CD4-positive, alpha-beta T cell treated with Interleukin-21 for 1 hour (primary cell): ENCODE measurements around the gene TWF2.

Source experiments
- DNase-seq: peaks from one replicate; pipeline ENCODE4 v3.0.0-alpha.2; 2020

Gene TWF2

DNA sequence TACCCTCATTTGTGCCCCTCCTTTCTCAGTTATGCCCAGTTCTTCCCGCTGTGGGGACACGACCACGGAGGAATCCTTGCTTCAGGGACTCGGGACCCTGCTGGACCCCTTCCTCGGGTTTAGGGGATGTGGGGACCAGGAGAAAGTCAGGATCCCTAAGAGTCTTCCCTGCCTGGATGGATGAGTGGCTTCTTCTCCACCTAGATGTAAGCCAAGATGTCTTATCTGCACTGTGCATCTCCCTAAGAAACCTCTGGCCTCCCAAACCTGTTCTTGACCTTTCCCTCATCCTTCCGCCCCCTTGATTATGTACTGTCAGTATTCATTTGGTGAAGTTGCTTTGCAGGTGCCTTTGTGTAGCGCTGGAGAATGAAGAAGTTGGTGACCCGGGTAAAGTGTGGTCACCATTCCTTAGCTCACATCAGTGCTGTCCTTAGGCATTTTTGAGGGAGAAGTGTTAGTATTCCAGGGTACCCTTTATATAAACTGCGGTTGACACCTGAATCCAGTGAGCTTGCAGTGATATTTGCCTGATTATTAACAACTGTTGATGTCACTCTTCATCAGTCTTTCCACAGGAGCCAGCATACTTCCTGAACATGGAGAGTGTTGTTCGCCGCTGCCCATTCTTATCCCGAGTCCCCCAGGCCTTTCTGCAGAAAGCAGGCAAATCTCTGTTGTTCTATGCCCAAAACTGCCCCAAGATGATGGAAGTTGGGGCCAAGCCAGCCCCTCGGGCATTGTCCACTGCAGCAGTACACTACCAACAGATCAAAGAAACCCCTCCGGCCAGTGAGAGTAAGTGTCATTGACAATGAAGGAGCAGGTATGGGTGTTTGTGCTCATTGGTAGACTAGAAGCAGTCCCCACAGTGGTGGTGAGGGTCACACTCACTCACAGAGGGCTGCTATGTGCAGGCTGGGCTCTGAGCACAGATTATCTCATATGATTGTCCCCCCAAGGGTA, 40.0 kb downstream of the TWF2 start:
- no peak for DNase-seq

DNA sequence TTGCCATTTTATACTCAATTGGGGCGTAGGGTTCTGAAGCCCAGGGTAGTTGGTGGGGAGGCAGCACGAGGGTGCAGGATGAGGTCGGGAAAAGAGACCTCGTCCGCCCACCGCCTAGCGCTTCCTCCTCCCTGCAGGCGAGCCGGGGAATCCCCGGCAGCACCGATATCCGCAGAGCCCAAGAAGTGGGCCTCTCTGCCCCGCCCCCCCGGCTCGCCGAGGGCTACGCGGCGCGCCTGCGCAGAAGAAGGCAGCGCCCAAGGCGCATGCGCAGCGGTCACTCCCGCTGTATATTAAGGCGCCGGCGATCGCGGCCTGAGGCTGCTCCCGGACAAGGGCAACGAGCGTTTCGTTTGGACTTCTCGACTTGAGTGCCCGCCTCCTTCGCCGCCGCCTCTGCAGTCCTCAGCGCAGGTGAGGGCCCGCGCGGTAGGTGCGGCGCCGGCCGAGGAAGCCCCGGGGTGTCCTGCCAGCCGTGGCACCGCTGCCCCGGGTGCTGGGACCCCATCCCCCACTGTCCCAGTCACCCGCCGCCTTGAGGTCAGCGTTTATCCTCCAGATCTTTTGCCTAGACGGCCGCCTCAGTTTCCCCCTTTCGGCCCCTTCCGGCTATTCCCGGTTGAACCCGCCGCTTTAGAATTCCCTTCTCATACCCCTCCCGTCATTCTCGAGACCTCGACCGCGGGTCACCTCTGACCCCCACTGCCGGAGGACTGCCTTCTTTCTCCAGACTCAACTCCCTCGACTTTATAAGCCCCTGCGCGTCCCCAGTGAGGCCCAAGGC, 40.9 kb downstream of the TWF2 start, which contains the start of gene ALAS1:
Gene ALAS1 (plus strand): TSS at position 319 of the 784 bp plus-strand sequence. CDS start 1,082 bp downstream, outside the sequence.
- peak; percentile 93 for DNase-seq

DNA sequence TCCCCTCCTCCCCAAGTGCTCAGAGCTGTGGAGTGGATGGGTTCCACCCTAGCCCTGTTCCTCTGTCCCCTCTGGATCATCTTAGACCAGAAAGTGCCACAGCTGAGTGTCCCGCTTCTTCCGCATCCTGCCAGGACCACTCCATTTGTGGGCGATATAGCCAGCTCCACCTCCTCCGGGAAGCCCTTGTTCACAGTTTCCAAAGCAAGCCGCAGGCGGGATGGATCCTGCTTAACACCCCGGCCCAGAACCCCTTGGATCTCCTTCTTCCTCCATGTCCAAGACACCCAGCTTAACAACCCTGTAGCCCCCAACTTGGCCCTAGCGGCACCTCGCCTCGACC, 41.5 kb downstream of the TWF2 start:
- no peak for DNase-seq

DNA sequence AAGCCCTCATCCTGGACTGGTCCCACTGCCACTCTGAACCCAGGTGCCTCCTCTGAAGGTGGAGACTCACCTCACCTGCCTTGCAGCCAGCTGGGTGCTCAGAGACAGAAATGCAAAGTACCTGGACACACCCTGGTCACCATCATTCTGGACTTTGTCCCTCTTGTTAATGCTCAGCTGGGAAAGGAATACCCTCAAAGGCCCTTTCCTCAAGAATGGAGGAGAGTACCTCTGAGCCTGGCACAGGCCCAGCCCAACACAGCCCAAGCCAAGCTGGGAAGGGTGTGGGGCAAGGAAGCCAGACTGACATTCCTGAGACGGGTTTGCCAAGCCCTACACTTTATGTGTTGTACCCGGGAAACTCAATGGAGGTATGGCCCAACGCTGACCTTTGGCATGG, 42.0 kb downstream of the TWF2 start:
- DNase-seq, result no peak

DNA sequence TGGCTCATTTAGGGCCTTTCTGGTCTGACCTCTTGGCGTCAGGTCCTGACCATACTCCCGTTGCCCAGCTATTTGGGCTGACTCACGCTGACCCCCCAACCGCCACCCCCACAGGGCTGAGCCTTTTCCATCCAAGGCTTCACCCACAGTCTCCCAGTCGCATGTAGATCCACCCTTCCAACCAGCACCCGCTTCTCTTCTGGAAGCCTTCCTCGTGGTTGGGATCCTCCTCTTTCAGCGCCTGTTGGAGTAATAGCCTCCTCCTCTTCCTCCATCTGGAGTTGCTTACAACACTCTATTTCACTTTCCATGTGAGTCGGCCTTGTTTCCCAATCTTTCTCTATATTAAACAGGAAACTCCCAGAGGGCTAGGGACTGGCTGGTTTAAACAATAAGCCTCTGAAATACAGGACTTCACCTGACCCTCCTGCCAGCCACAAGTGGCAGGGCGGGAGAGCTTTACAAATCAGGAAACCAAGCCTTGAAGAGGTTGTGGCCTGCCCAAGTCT, 43.1 kb downstream of the TWF2 start:
- no peak for DNase-seq

DNA sequence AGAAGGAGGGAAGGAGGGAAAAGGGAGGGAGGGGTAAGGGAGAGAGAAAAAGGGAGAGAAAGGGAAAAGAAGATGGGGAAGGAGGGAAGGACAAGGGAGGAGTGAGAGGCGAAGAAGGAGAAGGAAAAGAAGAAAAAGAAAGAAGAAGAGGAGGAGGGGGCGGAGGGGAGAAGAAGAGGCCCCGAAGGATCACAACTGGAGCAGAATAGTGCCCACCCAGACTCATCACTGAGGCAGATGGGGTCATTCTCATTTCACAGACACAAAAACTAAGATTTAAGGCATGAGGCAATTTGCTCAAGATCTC, 43.7 kb downstream of the TWF2 start:
- no peak for DNase-seq

DNA sequence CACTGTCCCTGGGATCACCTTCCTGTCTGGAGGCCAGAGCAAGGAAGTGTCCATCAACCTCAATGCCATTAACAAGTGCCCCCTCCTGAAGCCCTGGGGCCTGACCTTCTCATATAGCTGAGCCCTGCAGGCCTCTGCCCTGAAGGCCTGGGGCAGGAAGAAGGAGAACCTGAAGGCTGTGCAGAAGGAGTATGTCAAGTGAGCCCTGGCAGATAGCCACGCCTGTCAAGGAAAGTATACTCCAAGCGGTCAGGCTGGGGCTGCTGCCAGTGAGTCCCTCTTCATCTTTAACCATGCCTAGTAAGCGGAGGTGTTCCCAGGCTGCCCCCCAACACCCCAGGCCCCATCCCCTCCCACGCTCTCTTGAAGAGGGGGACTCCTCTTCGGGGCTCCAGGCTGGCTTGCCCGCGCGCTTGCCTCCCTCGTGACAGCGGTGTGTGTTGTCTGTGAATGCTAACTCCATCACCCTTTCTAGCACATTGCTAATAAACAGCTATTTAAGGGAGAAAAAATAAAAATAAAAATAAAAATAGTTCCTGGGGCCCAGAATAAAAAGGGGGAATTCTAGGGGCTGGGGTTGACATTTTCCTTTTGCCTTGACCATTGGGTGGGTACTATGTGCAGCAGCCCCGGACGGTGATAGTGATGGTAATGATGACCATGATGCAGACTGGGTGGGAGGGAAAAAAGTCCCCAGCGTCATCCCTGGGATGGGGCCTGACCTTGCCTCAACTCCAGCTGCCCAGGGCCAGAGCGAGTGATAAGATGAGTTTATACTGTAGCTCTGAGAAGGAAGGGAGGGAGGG, 44.3 kb downstream of the TWF2 start:
- DNase-seq, result no peak

DNA sequence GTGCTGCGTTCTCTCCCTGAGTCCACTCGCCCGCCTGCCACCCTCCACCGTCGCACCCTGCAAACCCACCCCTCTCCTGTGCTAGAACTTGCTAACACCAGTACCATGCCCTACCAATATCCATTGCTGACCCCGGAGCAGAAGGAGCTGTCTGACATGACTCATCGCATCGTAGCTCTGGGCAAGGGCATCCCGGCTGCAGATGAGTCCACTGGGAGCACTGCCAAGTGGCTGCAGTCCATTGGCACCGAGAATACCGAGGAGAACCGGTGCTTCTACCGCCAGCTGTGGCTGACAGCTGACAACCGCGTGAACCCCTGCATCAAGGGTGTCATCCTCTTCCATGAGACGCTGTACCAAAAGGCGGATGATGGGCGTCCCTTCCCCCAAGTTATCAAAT, 45.9 kb downstream of the TWF2 start:
- no peak for DNase-seq

DNA sequence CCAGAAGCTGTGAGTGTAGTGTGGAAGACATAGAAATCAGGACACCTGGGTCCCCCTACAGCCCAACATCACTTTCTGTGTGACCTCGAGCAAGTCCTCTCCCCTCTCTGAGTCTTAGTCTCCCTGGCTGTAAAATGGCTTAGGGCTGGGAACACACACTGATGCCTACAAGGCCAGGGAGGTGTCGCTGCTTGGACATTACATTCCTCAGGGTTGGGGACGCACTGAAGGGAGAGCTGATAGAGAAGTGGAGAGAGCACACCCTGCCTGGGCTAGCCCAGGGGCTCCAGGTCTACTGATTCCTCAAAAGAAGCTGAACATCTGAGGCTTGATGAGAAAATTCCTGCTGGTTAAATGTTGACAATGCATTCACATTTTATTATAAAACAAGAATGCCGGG, 47.3 kb downstream of the TWF2 start:
- DNase-seq, result no peak

DNA sequence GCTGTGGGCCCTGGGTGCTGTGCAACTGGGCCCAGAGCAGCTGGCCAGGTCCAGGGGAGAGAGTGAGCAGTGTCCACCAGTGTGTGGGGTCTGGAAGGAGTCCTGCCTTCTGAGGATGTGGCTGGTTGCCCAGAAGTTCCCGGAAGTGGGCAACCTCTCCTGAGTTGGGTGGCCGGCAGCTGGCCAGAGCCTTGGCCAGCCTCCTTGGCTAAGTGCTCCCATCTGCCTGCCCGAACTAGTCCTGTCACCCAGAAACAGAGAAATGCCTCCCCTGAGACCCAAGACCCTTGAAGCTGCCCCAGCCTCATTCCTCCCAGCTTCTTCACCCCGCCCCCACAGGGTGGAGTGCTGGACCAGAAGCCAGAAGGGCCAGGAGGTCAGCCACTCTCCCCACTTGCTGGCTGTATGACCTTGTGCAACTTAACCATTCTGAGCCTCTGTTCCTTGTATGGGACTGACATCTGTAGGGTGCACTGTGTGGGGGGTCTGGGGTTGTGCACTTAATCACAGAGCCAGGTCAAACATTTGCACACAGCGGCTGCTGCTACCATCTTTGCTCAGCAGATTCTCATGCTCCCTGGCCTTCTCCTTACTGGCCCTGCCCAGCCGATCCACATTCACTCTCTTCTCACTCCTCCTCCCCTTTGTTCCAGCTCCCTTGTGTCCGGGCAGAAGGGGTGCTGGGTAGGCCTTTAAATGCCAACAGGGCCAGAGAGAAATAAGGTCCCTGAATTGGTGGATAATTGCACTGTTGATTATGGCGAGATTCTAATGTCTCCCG, 48.5 kb downstream of the TWF2 start:
- DNase-seq, result no peak

DNA sequence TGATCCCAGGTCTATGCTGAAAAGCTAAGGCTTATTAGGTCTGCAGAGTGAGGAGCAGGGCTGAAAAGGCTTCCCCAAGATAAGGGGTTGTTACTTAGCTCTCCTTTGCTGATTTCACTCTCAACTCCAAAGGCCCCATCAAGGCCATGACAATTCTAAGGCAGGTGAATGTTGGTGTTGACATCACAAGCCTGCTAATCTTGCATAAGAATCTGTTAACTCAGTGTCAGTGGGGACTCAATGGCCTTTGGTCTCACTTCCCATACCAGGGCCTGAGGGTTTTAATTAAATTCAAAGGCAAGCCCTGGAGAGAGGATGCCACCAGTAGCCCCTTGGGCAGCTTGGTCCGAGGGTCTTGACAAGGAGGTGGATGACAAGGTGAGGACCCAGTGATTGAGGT, 50.4 kb downstream of the TWF2 start:
- DNase-seq, result no peak

DNA sequence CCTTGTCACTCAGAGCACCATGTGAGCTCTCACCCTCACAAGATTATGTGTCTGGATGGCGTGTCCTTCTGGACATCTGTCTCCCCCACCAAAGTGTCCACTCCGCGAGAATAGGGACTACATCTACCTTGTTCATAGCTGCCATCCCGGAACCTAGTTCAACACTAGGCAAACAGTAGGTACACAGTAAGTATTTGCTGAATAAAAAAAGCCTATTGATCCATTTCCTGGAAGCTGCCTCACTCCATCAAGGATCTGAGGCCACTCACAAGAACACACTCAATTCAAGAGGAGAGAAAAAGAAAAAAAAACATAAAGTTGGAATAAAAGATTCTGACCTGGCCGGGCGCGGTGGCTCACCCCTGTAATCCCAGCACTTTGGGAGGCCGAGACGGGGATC, 52.2 kb downstream of the TWF2 start:
- no peak for DNase-seq

DNA sequence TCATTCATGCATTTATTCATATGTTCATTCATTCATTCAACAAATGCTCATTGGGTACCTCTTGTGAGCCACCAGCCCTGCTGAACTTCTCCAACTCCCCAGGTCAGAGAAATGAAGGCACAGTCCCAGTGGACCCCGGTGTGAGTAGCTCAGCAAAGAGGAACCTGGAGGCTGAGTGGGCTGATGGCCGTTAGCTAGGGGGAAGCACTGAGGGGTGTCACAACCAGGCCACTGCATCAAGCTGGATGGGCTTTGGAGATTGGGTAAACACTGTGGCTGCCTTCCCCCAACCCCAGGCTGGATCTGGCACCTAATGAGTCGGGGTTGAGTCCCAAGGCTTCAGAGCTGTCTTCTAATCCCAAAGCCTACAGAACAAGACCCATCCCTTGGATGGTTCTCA, 53.1 kb downstream of the TWF2 start:
- DNase-seq, result no peak

DNA sequence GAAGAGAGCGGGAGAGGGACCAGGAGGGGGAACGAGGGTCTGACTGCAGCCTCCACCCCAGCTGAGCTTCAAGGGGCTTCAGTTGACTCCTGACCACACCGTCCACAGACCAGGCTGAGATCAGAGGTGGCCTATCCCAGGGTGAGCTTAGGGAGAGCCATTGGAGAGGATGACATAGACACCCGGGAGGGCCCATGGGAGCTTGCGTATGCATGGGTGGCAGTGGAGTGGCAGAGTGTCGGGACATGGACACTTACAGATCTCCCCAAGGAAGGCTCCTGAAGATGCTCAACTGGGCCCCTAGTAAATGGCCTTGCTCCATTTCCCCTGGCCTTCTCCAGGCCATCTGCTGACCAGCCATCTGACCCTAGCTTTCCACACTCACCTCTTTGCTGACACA, 53.6 kb downstream of the TWF2 start:
- no peak for DNase-seq

DNA sequence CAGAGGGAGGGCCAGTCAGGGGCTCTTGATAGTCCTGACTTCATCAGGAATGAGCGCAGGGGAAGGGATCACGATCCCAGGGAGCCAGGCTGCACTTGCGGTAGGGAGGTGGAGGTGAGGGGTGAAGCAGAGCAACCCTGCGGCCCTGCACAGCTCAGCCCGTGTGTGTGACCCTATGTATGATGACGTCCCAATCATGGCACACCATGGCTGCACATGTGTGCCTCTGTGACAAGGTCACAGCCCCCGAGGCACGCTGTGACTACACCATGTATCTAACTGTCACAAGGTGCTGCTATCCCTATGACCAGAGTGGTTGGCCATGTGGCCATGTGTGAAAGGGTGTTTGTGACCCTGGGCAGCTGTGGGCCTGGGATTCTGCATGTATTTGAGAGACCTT, 54.3 kb downstream of the TWF2 start:
- no peak for DNase-seq

DNA sequence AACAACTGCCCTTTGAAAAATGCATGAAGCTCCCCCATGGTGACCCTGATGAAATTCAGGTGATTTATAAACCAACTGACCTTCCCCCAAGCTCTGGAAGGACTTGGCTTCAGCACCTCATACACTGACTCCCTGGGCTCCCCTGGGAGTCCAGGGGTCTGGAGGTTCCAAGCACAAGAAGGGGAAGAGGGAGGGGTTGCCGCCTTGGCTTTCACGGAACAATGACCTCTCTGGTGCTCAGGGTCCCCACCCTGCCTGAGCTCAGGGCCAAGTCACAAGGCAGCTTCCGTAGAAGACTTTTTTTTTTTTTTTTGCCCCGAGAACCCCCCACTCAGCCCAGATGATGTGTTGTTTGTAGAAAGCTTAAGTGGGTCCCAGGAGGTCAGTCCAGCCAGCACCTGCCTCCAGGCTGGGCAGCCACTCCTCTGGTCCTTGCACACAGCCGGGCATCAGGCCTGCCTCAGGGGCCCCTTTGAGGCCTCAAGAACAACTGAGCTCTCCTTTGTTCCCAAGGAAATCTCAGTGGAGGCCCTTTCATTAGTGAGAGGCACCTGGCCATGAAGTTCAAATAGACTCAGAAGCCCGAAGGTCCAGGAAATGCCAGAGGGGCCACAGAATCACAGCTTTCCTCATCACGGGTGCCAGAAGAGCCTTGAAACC, 55.0 kb downstream of the TWF2 start:
- no peak for DNase-seq

DNA sequence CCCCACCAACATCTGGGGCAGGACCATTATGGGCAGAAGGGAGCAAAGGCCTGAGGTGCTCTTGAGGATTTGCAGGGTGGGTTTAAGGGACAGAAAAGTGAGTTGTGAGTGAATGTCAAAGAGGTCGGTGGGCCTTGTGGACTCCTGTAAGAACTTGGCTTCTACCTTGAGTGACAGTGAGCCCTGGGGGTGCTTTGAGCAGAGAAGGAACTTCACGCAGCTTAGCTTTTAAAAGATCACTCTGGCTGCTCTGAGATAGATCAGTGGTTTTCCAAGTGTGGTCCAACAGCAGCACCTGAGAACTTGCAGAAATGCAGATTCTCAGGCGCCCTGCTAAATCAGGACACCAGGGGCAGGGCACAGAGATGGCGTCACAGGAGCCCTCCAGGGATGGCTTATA, 56.3 kb downstream of the TWF2 start:
- DNase-seq, result no peak

DNA sequence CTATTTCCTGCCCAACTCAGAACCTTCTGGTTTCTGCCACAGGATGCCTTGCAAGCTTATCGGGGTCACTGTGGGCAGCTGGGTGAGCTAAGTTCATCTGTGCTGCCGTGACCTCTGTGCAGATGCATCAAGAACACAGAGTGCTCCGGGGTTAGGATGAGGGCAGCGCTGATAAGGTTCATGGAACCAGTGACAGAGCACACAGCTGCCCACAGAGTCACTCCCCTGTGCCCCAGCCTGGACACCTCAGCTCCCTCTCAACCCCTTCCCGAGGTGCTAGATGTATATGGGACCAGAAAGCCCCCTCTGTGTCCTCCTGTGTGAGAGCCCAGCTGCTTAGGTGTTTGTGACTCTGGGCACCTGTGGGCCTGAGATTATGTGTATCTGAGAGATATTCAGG, 56.8 kb downstream of the TWF2 start:
- no peak for DNase-seq

DNA sequence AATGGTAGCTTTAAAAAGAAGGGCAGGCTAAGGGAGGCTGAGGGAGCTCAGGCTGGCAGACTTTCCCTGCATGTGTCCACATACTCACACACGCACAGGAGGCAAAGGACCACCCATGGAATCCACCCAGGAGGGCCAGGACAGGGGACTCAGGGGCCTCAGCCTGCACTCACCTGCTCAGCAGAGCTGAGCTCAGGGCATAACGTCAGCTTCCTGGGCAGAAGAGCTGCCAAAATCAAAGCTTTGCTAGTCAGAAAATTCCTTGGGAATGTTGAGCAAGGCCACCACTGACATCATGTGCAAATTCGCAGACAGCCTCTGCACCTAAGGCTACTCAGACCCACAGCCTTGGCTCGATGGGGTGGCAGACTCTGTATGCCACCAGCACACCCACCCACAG, 57.4 kb downstream of the TWF2 start:
- DNase-seq, result no peak
